Fibroblast of gingiva (primary cell): ENCODE measurements around the gene ENPP6.

ENCODE experiments used
- DNase-seq: peaks from one replicate; pipeline ENCODE4 v3.0.0-alpha.2; 2011; ENCODE audit warnings: low read depth

ENPP6 gene

DNA sequence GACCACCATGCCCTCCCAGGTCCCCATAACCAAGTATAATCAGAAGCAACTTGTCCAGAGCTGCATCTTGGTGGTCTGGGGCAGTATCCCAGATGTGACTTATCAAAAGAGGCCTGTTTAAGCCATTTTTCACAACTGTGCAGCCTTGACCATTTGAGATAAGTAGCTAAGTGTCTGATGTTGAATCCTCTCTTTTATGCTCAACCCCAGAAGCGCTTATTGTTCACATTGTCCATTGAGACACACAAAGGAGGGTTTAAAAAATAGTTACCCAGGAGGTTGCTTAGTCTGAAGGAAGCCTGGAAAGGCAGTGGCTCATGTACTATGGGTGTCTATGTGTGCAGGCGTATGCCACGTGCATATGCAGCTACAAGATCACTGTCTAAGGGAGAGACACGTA, 27.0 kb downstream of the ENPP6 start:
- no peak for DNase-seq

DNA sequence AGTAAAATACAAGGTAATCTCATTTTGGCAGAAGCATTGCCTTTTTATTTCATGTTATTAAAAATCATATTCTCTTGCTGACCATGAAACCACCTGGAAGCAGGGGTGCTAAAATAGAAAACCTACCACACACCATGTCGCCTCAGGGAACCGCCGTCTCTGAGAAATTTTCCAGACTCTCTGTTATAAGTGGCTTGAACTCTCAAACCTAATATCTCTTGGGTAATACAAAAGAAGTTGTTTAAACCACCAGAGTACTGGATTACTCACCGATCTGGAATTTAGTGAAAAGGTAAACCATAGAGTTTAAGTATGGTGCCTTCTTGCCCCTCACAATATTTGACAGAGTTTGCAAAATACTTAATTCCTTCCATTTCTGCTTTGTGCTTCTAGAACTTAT, 27.7 kb downstream of the ENPP6 start:
- no peak for DNase-seq

DNA sequence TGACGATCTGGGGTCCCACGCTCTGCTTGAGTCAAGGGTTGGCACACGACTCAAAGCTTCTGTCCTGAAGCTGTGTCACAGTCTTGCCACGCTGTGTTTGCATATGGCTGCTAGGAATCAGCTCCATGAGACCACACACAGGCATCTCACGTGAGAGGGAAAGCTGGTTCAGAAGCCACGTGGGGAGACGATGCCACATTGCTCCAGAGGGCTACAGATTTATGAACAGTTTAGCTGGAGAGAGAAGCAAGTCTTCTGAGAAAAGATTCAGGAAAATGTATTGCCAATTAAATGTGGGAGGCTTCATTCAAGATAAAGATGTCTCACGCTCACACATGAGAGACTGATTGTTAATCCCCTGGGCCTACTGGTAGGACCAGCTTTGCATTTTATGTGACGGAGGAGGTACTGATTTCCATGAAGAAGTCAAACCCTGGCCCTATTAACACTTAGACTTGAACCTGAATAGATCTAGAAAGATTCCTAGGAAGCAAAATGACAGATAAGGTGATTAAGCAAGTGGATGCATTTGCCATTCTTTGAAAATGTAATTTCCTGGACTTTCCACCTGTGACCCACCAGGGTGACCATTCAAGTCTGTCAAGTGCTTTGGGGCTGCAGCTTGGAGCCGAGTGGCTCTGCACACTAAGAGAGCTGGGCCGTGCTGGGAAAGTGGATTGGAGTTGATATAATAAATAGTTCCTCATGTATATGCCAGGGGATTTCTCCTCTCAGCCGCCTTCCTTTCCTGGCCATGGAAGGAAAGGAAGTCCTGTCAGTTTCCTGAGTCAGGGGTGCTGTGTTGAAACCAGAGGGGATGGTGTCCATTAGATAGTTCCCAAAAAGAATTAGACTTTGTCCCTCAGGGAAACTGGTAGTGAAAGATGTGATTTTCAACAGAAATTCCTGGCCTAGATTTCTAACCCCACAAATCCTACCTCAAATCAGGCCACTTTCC, 29.0 kb downstream of the ENPP6 start:
- no peak for DNase-seq

DNA sequence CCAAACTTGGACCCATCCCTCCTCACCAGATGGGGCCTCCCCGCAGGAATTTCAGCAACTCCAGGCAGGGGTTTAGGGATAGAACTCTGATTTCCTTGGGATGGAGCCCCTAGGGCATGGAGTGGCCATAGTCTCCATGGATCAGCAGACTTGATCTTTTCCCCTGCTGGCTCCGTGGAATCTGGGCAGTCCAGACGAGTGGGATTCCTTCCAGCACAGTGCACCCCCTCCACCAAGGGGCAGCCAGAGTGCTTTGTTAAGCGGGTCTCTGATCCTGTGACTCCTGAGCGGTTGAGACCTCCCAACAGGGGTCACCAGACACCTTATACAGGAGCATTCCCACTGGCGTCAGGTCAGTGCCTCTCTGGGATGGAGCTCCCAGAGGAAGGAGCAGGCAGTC, 40.4 kb downstream of the ENPP6 start:
- no peak for DNase-seq

DNA sequence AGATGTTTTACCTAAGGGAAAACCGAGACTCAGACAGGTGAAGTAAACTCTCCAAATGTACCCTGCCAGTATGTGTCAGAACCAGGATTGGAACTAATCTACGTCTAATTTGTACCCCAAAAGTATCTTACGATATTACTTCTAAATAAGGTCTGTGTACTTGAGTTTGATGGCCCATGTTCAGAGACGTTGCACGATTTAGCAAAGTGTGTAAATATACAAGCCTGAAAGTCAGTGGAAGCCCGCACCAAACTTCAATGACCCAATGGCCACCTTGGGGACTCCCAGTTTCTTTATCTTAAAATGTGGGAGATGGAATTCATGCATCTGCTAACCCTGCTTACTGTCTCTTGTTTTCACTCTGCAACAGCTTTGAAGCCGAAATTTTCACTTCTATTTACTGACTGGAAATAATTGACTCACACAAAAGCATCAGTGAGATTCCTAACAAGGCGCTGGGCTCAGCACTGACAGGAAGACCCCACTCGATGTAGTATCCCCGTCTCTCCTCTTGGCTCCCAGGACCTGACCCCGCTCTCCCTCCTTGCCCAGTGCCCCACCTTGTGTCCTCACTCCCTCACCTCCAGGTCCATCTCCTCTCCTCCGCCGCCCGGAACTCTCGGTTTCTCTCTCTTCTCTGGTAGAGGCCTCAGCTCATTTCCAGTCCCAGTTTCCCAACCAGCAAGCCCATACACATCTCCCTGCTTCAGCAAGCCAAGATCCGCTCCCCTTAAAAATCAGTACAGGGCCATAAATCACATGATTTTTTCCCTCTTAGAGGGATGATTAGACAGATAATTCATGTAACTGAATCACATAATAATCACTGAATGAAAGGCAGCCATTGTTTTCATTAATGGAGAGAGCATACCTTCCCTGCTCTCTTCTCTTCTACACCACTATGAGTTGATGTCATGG, 42.8 kb downstream of the ENPP6 start:
- DNase-seq: no peak

DNA sequence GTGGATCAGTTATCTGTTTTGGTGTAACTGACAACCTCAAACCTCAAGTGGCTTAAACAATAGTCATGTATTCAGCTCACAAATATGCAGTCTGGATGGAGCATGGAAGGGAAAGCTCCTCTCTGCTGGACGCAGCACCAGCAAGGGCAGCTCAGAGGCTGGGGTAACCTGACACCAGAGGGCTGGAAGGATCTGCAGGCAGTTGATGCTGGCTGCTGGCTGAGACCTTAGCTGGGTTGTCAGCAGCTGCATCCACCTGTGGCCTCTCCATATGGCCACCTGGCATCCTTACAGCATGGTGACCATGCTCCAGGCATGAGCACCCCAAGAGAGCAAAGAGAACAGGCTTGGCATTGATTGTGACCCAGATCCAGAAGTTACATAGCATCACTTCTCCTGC, 46.7 kb downstream of the ENPP6 start:
- no peak for DNase-seq

DNA sequence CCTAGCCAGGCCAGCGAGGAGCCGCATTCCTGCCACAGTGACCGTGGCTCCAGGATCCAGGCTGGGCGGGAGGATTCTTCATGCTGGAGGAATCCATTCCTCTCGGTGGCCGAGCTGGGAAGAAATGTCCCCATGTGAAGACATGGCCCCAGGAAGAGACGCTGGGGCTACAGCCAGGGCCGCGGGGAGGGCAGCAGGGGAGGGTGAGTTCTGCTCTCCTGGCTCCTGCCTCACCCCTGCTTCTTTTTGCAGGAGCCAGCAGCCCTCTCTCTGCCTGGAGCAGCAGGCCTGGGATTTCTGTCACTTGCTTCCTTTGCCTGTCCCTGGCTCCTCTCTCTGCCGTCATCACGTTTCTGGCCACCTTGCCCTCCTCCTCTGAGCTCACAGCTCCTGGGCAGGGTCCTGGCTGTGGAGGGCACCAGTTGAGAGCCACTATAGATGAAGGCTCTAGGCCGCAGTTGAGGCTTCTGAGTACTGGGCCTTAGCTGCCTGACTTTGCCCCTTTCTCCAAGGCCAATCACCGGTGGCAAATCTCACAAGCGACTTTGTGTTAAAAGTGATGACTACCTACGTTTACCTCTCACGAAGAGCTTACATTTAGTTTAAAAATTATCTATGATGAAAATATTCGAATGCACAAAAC, 48.3 kb downstream of the ENPP6 start:
- DNase-seq: no peak

DNA sequence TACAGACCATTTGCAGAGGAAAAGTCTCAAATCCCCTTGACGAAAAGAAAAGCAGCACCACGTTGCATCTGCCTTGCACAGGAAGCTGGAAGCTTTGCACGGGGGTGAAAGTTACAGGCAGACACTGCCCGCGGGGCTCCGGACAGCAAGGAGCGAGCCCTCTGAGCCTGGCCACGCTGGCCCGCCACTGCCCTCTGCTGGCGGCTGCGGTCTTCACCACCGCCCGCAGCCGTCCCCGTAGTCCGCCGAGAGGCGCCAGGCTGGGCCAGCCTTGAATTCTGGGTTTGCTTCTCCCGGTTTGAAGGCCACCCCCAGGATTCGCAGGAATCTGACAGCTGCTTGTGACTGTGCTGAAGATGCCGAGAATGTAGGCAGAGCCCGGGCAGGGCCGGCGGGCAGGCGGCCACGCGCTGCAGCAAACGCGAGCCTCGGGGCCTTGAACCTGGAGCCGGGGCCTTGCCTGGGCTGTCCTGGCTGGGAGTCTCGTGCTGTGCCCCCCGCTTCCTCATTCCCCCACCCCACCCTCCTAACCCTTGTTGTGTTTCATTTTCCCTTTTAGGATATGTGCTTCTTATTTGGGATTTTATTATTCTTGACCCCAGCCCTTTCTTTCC, 49.2 kb downstream of the ENPP6 start:
- DNase-seq: peak; percentile 58

DNA sequence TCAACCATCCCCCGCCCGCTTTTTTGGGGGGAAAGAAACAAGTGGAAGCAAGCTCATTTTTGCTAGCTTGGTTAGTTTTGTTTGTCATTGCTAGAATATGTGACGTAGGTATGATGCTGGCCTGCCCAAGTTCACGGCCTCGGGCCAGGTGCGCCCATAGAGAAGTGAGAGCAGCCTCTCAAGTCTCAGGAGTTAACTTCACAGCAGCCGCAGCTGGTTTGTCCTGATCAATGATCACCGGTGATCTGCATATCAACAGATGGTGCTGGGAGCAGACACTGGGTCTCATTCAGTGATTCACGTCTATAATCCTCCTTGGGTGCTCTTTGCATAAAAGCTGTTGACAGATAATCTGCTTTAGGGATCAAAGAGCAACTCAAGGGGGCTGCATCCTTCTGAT, 50.1 kb downstream of the ENPP6 start:
- no peak for DNase-seq

GRCh38 chr4:184166736-184167135, 50.9 kb downstream of the ENPP6 start:
- DNase-seq: no peak

- DNase-seq: no peak
Measured at GRCh38 chr4:184165291-184165690, 52.4 kb downstream of the ENPP6 start.

GRCh38 chr4:184163813-184164212, 53.9 kb downstream of the ENPP6 start:
- DNase-seq: no peak

DNA sequence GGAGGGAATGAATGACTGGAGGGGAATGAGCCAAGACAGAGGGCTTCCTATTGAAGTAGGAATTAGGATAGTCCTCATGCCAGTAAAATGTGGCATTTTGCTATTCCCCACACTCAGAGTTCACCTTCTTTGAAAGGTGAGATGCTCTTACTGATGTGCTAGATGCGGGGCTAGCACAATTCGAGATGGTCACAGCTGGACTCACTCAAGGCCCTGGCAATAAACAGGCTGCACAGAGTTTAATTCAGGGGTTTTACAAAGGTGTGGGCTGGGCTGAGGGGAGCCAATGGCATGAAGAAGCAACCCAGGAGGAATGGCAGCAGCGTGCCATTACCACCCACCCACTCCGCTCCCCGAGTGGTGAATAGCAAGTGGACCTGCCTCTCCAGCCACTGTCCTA, 55.1 kb downstream of the ENPP6 start:
- no peak for DNase-seq

GRCh38 chr4:184157322-184157721, 60.4 kb downstream of the ENPP6 start:
- DNase-seq: no peak

GRCh38 chr4:184156163-184156920, 61.3 kb downstream of the ENPP6 start:
- no peak for DNase-seq

- peak; percentile 23 for DNase-seq
Measured at GRCh38 chr4:184154199-184154598, 63.5 kb downstream of the ENPP6 start.

- no peak for DNase-seq
Measured at GRCh38 chr4:184153781-184154180, 63.9 kb downstream of the ENPP6 start.

- no peak for DNase-seq
Measured at GRCh38 chr4:184151988-184152485, 65.6 kb downstream of the ENPP6 start.

DNA sequence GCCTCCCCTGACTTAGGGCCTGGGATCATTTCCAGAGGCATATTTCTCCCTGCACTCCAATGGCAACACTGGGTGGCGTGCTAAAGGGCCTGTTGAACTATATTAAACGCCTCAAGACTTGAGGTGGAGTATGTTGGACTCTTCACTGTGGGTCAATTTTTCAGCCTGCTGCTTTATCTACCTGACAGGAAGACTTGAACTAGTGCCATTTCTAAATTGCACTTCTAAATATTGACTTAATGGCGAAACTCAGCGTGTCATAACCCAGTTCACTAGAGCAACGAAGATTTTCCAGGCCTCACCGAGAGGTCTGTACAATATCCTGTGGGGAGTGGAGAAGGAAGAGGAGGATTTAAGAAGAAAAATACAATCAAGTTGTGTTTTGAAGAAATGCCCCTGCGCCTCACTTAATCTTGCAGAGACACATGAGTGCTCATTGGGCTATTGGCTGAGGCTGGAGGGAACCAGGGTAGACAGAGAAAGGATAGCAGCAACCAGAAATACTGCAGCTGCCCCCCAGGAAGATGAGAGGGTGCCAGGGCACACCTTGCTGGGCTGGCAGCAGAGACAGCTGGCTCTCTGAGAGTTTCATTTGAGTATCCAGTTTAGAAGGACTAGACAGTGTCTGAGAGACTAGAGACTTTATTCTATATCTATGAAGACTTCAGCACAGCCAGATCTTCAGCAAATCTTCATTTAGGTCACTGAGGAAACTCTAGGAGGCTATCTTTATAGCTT, 67.4 kb downstream of the ENPP6 start:
- no peak for DNase-seq
